ENCODE measurements around the gene MET. TPM values are rescaled to one million over a fixed set of nuclear protein-coding genes. Genes with fewer than 3 reads are reported as not detected.
"Not testable (repeated sequence)": the region's sequence is repeated elsewhere in the genome, so short reads cannot be mapped to it uniquely, and the experiment has no call there.

The MET gene
- total RNA-seq, 1 donor from 2014 or later, result 7.0 TPM

DNA sequence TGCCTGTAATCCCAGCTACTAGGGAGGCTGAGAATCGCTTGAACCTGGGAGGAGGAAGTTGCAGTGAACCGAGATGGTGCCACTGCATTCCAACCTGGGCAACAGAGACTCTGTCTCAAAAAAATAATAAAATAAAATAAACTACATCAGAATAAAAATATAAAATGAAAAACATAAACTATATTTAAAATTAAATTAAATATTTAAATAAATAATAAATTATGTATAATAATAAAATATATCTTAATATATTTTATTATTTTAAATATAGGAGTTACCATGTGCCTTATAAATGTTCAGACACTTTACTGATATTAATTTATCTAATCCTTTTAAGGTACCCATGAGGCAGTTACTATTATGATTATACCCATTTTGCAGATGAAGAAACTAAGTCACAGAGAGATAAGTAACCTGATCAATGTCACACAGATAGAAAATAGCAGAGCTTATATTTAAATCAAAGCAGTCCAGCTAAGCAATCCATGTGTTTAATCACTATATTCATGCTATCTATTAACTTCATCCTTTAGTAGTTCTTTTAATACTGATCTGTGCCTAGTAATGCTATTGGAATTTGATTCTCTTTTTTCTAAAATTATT is 30.3 kb upstream of the MET start:
- Histone ChIP-seq H3K27ac (no peak overlapping the region), H3K4me3 (no peak overlapping the region), H3K9me3 (ENCODE audit: low read depth) (no peaks in the 10 kb centered on the region), H3F3A (ENCODE audit: low read depth) (no peaks in the 10 kb centered on the region), H2AFZ (replicated peaks) (no peak overlapping the region), H3K9ac (no peak overlapping the region), H3K27me3 (no peaks in the 10 kb centered on the region), H3K36me3 (no peaks in the 10 kb centered on the region), H3K4me1 (no peaks in the 10 kb centered on the region), H3K79me2 (ENCODE audit: low read depth) (no peaks in the 10 kb centered on the region), H4K20me1 (ENCODE audit: low read depth) (no peaks in the 10 kb centered on the region), H3K4me2 (no peak overlapping the region)
- Mint-ChIP-seq H3K4me3 (no peak overlapping the region), H3K27ac (no peak overlapping the region), H3K36me3 (no peaks in the 10 kb centered on the region), H3K4me1 (no peaks in the 10 kb centered on the region), H3K9me3 (peaks cover 3% of the 10 kb centered on the region), H3K27me3 (ENCODE audit: insufficient read depth, low read depth) (no peaks in the 10 kb centered on the region)
- DNase-seq (ENCODE audit: low spot score), result no peak
- TF ChIP-seq EZH2 (IDR thresholded peaks at IDR 0.05) (no peak), EZH2phosphoT487 (IDR thresholded peaks at IDR 0.05) (no peak)
- TF ChIP-seq, protein P1, sequence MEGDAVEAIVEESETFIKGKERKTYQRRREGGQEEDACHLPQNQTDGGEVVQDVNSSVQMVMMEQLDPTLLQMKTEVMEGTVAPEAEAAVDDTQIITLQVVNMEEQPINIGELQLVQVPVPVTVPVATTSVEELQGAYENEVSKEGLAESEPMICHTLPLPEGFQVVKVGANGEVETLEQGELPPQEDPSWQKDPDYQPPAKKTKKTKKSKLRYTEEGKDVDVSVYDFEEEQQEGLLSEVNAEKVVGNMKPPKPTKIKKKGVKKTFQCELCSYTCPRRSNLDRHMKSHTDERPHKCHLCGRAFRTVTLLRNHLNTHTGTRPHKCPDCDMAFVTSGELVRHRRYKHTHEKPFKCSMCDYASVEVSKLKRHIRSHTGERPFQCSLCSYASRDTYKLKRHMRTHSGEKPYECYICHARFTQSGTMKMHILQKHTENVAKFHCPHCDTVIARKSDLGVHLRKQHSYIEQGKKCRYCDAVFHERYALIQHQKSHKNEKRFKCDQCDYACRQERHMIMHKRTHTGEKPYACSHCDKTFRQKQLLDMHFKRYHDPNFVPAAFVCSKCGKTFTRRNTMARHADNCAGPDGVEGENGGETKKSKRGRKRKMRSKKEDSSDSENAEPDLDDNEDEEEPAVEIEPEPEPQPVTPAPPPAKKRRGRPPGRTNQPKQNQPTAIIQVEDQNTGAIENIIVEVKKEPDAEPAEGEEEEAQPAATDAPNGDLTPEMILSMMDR (IDR thresholded peaks at IDR 0.05), result no peak

GRCh38 chr7:116643148-116643547 is 28.8 kb upstream of the MET start:
- not testable (repeated sequence) for H3F3A ChIP-seq (ENCODE audit: low read depth); H3K4me2 ChIP-seq; H3K4me1 Mint-ChIP-seq; DNase-seq (ENCODE audit: low spot score); H3K27me3 Mint-ChIP-seq (ENCODE audit: insufficient read depth, low read depth); H3K9me3 ChIP-seq (ENCODE audit: low read depth); H3K4me1 ChIP-seq; H3K36me3 Mint-ChIP-seq; H3K27me3 ChIP-seq; H2AFZ ChIP-seq (replicated peaks); H3K36me3 ChIP-seq; H4K20me1 ChIP-seq (ENCODE audit: low read depth); H3K27ac Mint-ChIP-seq; H3K79me2 ChIP-seq (ENCODE audit: low read depth); H3K4me3 ChIP-seq; H3K9me3 Mint-ChIP-seq; H3K4me3 Mint-ChIP-seq; H3K9ac ChIP-seq; H3K27ac ChIP-seq

GRCh38 chr7:116644628-116645027 is 27.4 kb upstream of the MET start:
- TF ChIP-seq EZH2phosphoT487 (IDR thresholded peaks at IDR 0.05) (no peak), EZH2 (IDR thresholded peaks at IDR 0.05) (no peak)
- TF ChIP-seq, protein P1 (IDR thresholded peaks at IDR 0.05), result no peak
- H4K20me1 ChIP-seq (ENCODE audit: low read depth), result no peaks in the 10 kb centered on the region
- H3K4me3 ChIP-seq, result no peak overlapping the region
- H3K4me2 ChIP-seq, result no peak overlapping the region
- H3K27ac Mint-ChIP-seq, result no peak overlapping the region
- no peaks in the 10 kb centered on the region for H3K4me1 ChIP-seq
- H3K4me1 Mint-ChIP-seq, result no peaks in the 10 kb centered on the region
- H3K36me3 ChIP-seq, result no peaks in the 10 kb centered on the region
- no peak overlapping the region for H3K4me3 Mint-ChIP-seq
- H2AFZ ChIP-seq (replicated peaks), result no peak overlapping the region
- H3K79me2 ChIP-seq (ENCODE audit: low read depth), result no peaks in the 10 kb centered on the region
- H3K27ac ChIP-seq, result no peak overlapping the region
- peaks cover 4% of the 10 kb centered on the region for H3K27me3 Mint-ChIP-seq (ENCODE audit: insufficient read depth, low read depth)
- H3K9me3 Mint-ChIP-seq, result peaks cover under 1% of the 10 kb centered on the region
- H3K9ac ChIP-seq, result no peak overlapping the region
- H3K36me3 Mint-ChIP-seq, result no peaks in the 10 kb centered on the region
- H3K27me3 ChIP-seq, result no peaks in the 10 kb centered on the region
- H3F3A ChIP-seq (ENCODE audit: low read depth), result no peaks in the 10 kb centered on the region
- H3K9me3 ChIP-seq (ENCODE audit: low read depth), result no peaks in the 10 kb centered on the region
- DNase-seq (ENCODE audit: low spot score), result no peak

DNA sequence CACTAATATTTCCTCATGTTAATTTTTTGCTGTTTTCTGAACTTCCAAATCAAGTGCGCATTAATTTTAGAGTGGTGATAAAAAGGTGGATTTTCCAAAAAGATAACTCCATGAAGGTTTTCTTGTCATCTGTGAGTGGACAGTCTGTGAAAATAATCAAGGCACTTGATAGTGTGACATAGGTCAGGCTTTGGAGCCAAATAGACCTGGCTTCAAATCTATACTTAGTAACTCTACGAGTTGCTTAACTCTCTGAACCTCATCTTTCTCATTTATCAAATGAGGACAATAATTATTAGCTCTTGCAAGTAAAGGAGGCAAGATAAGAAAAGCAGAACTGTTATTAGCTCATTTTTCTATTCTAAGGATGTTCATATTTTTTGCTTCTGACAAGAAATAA is 24.7 kb upstream of the MET start:
- no peaks in the 10 kb centered on the region for H3F3A ChIP-seq (ENCODE audit: low read depth)
- H3K27ac ChIP-seq, result no peak overlapping the region
- no peak overlapping the region for H3K9ac ChIP-seq
- Mint-ChIP-seq H3K36me3 (no peaks in the 10 kb centered on the region), H3K4me3 (no peak overlapping the region), H3K4me1 (no peaks in the 10 kb centered on the region), H3K27ac (no peak overlapping the region), H3K9me3 (no peaks in the 10 kb centered on the region), H3K27me3 (ENCODE audit: insufficient read depth, low read depth) (peaks cover 4% of the 10 kb centered on the region)
- H2AFZ ChIP-seq (replicated peaks), result no peak overlapping the region
- H3K79me2 ChIP-seq (ENCODE audit: low read depth), result no peaks in the 10 kb centered on the region
- no peaks in the 10 kb centered on the region for H3K4me1 ChIP-seq
- no peak overlapping the region for H3K4me2 ChIP-seq
- H3K4me3 ChIP-seq, result no peak overlapping the region
- H3K36me3 ChIP-seq, result no peaks in the 10 kb centered on the region
- no peak for TF ChIP-seq EZH2 (IDR thresholded peaks at IDR 0.05)
- TF ChIP-seq EZH2phosphoT487 (IDR thresholded peaks at IDR 0.05), result no peak
- TF ChIP-seq, protein P1 (IDR thresholded peaks at IDR 0.05), result no peak
- no peak for DNase-seq (ENCODE audit: low spot score)
- no peaks in the 10 kb centered on the region for H4K20me1 ChIP-seq (ENCODE audit: low read depth)
- no peaks in the 10 kb centered on the region for H3K9me3 ChIP-seq (ENCODE audit: low read depth)
- no peaks in the 10 kb centered on the region for H3K27me3 ChIP-seq
